K562 (cell line): Measurements from ENCODE around the gene ETV7. TPM values are rescaled to one million over a fixed set of nuclear protein-coding genes. Genes with fewer than 3 reads are reported as not detected.

Experiments used
- ATAC-seq: fragments of 200-7000 bp; cut with Tn5 transposase; 3 replicates; pipeline ENCODE4 v1.9.1; 2020; ENCODE audit warnings: moderate library complexity
- BruUV-seq: library from RNA; stranded (reverse); fragments of 400-500 nt; replicated peaks from 2 replicates; lab custom pipeline; 2021; lab: Mats Ljungman, UMichigan
- CTCF ChIA-PET: fragments of 300-600 bp; formaldehyde crosslinking; extraction: SDS; loops from one replicate; lab custom pipeline; 2021; ENCODE audit warnings: low intra/inter-chr PET ratio; lab: Yijun Ruan, JAX
- POLR2A ChIA-PET: fragments of 300-600, 350-650 bp; sonication (Branson Sonifier 250); formaldehyde crosslinking; extraction: SDS; loops from one replicate; lab custom pipeline; 2021; ENCODE audit warnings: antibody characterized with exemption, inconsistent platforms; lab: Yijun Ruan, JAX
- DNase-seq, 4 experiments: peaks; one replicate each; pipeline versions ENCODE4 v3.0.0 to v3.0.0-alpha.2; 2011 to 2018; ENCODE audit warnings: low spot score in 3 of 4, mixed read lengths in 3 of 4; ENCODE audit errors: extremely low read depth in 1 of 4
- FAIRE-seq: peaks from 2 replicates; lab custom pipeline; 2011; peaks lifted over from hg19 to GRCh38; lab: Jason Lieb, UNC
- H2AFZ ChIP-seq: 2 replicates; pipeline ENCODE4 v1.6.0; 2011; ENCODE audit warnings: low read depth, low read length, control low read depth, inconsistent platforms
- H3K27ac ChIP-seq: fragments of 200-600 bp; 3 replicates; pipeline ENCODE4 v1.8.0; 2011; ENCODE audit warnings: low read depth, mild to moderate bottlenecking, control low read depth, inconsistent platforms, low read length, moderate library complexity, mixed read lengths; ENCODE audit errors: extremely low read depth
- H3K27me3 ChIP-seq, 2 experiments: fragments of 300-600 bp in 1 of 2; 2 replicates in 1 of 2; 3 replicates in 1 of 2; pipeline versions ENCODE4 v1.6.0 to v1.8.0; 2011; ENCODE audit warnings: inconsistent platforms in 2 of 2, low read length in 2 of 2, mild to moderate bottlenecking in 1 of 2, mixed read lengths in 1 of 2, moderate library complexity in 1 of 2; ENCODE audit not compliant: control insufficient read depth in 2 of 2, insufficient read depth in 2 of 2
- H3K36me3 ChIP-seq: fragments of 300-600 bp; 3 replicates; pipeline ENCODE4 v1.8.0; 2011; ENCODE audit warnings: mild to moderate bottlenecking, low read length, inconsistent platforms; ENCODE audit not compliant: control insufficient read depth, insufficient read depth
- H3K4me1 ChIP-seq, 2 experiments: fragments of 200-600 bp in 1 of 2; replicated peaks in 1 of 2; 2 replicates in 1 of 2; 3 replicates in 1 of 2; pipeline versions ENCODE4 v1.5.1 to v1.8.0; 2011; ENCODE audit warnings: inconsistent platforms in 2 of 2, low read length in 2 of 2, mild to moderate bottlenecking in 1 of 2, mixed read lengths in 1 of 2, moderate library complexity in 1 of 2; ENCODE audit not compliant: control insufficient read depth in 2 of 2, insufficient read depth in 2 of 2
- H3K4me2 ChIP-seq: 2 replicates; pipeline ENCODE4 v1.6.1; 2011; ENCODE audit warnings: low read length, control low read depth, inconsistent platforms, mixed read lengths; ENCODE audit not compliant: insufficient read depth
- H3K4me3 ChIP-seq: fragments of 200-600 bp; sonication (generic), shearing (Covaris generic); 2 replicates; pipeline ENCODE4 v1.5.1; 2016; ENCODE audit warnings: control low read depth, inconsistent platforms
- H3K79me2 ChIP-seq: fragments of 200-600 bp; 3 replicates; pipeline ENCODE4 v1.8.0; 2011; ENCODE audit warnings: low read length, inconsistent platforms; ENCODE audit not compliant: control insufficient read depth, insufficient read depth
- H3K9ac ChIP-seq, 2 experiments: 2 replicates each; pipeline versions ENCODE4 v1.6.0 to v1.6.1; 2011; ENCODE audit warnings: low read depth in 2 of 2, low read length in 2 of 2, control low read depth in 1 of 2, inconsistent platforms in 1 of 2, mild to moderate bottlenecking in 1 of 2, mixed read lengths in 1 of 2; ENCODE audit not compliant: insufficient read depth in 1 of 2
- H3K9me1 ChIP-seq: one replicate; pipeline ENCODE4 v1.6.0; 2011; ENCODE audit warnings: inconsistent platforms, mild to moderate bottlenecking, low read length, moderate library complexity; ENCODE audit not compliant: control insufficient read depth, insufficient read depth
- H3K9me3 ChIP-seq: replicated peaks from 2 replicates; pipeline ENCODE4 v1.5.1; 2011; ENCODE audit warnings: low read depth, low read length, inconsistent platforms; ENCODE audit not compliant: control insufficient read depth, insufficient read depth
- H4K20me1 ChIP-seq: replicated peaks from 2 replicates; pipeline ENCODE4 v1.6.1; 2011; ENCODE audit warnings: low read length, inconsistent platforms, mixed read lengths; ENCODE audit not compliant: control insufficient read depth, insufficient read depth
- FUS ChIP-seq: fragments of 200-400 bp; formaldehyde crosslinking; optimal IDR thresholded peaks from 2 replicates; pipeline ENCODE3; 2017; ENCODE audit warnings: low read depth, low read length
- LCOR ChIP-seq: sonication (generic); formaldehyde crosslinking; IDR thresholded peaks from 2 replicates; pipeline ENCODE4 v1.8.0; 2022; ENCODE audit warnings: mild to moderate bottlenecking, missing genetic modification reagents
- ZFP1 ChIP-seq: fragments of 450-650 bp; formaldehyde crosslinking; IDR thresholded peaks from 2 replicates; pipeline ENCODE4 v1.4.0; 2020; ENCODE audit warnings: mild to moderate bottlenecking, mixed read lengths
- WGBS: fragments of 100-300 bp; shearing (Covaris generic); methylation state at CpG from one replicate; pipeline ENCODE4 v1.1.6; 2016; ENCODE audit warnings: low coverage, mixed read lengths; ENCODE audit not compliant: insufficient coverage; ENCODE audit errors: missing lambda C conversion rate; 5-methylcytosine and 5-hydroxymethylcytosine counted together
- in situ Hi-C: fragments of 300-500 bp; cut with MboI; formaldehyde crosslinking; loops from 4 replicates; pipeline ENCODE4 v1.15.0; 2018; ENCODE audit warnings: inconsistent platforms, mixed read lengths
- intact Hi-C: fragments of 100-400 bp; cut with micrococcal nuclease; formaldehyde crosslinking; loops from 2 replicates; pipeline ENCODE4 v1.14.2; 2022
- polyA plus RNA-seq, 8 experiments: library from polyadenylated mRNA; depleted of rRNA in 4 of 8; stranded (reverse) in 5 of 8; unstranded in 3 of 8; fragments of >200 nt; fragmentation: Nextera tagmentation in 2 of 8; fragmentation: Illumina TruSeq in 1 of 8; extraction: Ambion mirVana in 2 of 8; extraction: Trizol in 1 of 8; gene quantifications; 2 replicates each; pipeline versions ENCODE4 v1.2.1 to v1.2.3, GENCODE V29; 2011 to 2014; ENCODE audit warnings: inconsistent platforms in 1 of 8, missing spikeins in 1 of 8
- total RNA-seq, 7 experiments: library from RNA; depleted of rRNA in 6 of 7; stranded (reverse); fragments of >200 nt in 6 of 7; fragmentation: Illumina TruSeq in 2 of 7; extraction: Trizol in 2 of 7; gene quantifications; 2 replicates each; pipeline versions ENCODE4 v1.2.1 to v1.2.3, GENCODE V29; 2011 to 2021; ENCODE audit warnings: low replicate concordance in 1 of 7
- TF ChIP-seq, protein P1 (sequence below): fragments of 250-450 bp; sonication (Bioruptor Pico); IDR thresholded peaks from 2 replicates; pipeline ENCODE4 v1.5.0; 2021; ENCODE audit warnings: mild to moderate bottlenecking, moderate library complexity
- TF ChIP-seq, protein P2 (sequence below), 2 experiments: fragments of 450-650 bp in 1 of 2; sonication (generic) in 1 of 2; formaldehyde crosslinking in 1 of 2; IDR thresholded peaks; 2 replicates each; pipeline versions ENCODE4 v1.7.1 to v1.9.0; 2016 to 2022; ENCODE audit warnings: inconsistent platforms in 1 of 2, mild to moderate bottlenecking in 1 of 2, missing genetic modification reagents in 1 of 2

Gene ETV7
- total and polyA plus RNA-seq, 9 of the 15 experiments (the other 6 are each of a cell fraction or from before 2014, with no cell fraction given): 0.07 to 0.22 (median 0.14) TPM; not detected in 3

DNA sequence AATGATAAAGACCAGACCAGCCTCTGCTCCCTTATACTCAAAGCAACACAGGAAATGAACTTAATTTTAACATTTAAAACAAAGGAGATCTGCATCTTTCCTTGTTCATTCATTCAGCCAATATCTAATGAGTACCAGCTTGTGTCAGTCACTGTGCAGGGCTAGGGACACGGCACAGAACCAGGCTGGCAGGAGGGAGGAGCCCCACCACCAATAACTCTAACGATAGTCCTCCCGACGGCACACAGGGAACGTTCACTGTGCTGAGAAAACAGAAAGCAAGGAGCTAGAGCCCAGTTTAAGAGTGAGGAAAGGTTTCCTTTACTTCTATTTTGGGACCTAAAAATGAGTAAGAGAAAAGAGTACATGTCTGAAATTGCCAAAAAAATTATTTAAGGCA, 9.9 kb downstream of the ETV7 start (continued):
- TF ChIP-seq, protein P1, sequence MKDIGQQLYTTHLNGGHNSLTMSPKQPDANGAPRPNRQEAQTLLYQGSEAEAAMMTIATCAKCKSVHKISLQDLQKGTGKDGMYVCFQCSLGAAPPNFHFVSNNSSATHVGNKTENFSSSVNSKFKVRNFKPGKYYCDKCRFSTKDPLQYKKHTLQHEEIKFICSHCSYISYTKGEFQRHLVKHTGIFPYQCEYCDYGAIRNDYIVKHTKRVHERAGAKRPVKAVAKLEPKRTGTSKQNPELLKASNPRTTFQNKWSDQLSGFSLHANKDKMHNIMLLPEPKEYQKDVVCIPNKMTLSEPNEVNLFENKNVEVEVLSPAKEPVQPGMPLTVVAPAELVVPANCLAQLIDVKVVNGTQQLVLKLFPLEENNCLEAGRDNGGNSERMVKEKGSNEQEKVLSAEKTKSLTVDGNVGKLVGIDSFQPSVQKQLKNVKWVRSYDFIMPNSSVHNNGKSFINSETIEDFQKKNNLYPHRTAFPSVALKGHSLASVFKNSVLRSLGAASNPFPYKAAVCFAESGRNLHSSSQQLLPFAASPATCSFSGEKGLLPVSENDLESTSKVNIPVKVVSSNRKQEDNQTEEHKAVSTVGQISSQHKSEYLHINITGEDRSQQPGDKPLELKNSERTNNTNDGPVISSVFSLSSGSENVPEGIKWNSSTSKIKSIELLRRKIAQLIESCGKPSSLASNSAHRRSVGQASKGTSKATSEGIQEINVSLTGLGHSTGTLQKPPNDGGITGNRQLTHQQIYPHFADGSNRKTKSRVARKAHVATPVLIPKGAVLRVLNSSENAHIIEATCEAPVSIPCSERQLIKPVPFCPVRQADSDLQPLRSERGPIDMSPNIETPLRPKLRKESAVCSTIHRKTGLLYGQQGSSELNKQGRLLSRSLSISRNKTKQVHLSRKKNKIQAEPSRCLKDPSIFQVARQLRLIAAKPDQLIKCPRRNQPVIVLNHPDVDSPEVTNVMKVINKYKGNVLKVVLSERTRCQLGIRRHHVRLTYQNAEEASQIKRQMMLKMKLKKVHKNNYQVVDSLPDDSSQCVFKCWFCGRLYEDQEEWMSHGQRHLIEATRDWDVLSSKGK (CRISPR knock-in tag): no peak
- no peak for TF ChIP-seq ZFP1 (CRISPR knock-in tag)

DNA sequence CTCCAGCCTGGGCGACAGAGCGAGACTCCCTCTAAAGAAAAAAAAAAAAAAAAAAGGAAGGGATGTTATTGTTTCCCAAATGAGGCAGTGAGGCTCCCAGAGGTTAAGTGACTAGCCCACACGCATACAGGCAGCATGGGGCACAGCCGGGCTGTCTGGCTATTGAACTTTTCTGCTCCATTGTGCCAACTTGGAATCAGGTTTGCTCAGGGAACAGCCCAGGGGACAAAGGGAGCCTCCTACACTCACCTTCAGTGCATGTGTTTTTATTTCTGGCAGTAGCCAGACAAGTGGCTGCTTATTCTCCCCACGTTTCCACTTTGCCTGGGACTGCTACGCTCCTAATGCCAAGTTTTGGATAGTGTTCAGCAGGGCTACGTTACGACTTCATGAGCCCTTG, 10.7 kb downstream of the ETV7 start:
- Histone ChIP-seq H3K27ac (no peak overlapping the region), H3K9me1 (no peaks in the 10 kb centered on the region), H3K79me2 (no peaks in the 10 kb centered on the region), H3K9me3 (no peaks in the 10 kb centered on the region), H3K4me2 (no peak overlapping the region), H2AFZ (no peak overlapping the region), H3K4me3 (no peak overlapping the region), H4K20me1 (no peaks in the 10 kb centered on the region; the same call in 1 of the 2 replicates), H3K36me3 (no peaks in the 10 kb centered on the region), H3K9ac (no peak overlapping the region), H3K4me1 (peaks cover 0 to 4% of the 10 kb centered on the region in 2 experiments; a peak in 2 of 5 replicates), H3K27me3 (peaks cover 44 to 80% of the 10 kb centered on the region in 2 experiments)
- BruUV-seq: no TSS peak
- ChIA-PET CTCF (no interaction called here), POLR2A (no interaction called here)
- intact Hi-C loops (no loop called here), in situ Hi-C loops (no loop called here)
- ATAC-seq (no peak), FAIRE-seq (no peak), DNase-seq (no peak)
- 0% methylated on average over 8 of the region's 8 CpGs for WGBS
- TF ChIP-seq FUS (no peak), LCOR (CRISPR knock-in tag) (no peak)
- TF ChIP-seq, protein P2, sequence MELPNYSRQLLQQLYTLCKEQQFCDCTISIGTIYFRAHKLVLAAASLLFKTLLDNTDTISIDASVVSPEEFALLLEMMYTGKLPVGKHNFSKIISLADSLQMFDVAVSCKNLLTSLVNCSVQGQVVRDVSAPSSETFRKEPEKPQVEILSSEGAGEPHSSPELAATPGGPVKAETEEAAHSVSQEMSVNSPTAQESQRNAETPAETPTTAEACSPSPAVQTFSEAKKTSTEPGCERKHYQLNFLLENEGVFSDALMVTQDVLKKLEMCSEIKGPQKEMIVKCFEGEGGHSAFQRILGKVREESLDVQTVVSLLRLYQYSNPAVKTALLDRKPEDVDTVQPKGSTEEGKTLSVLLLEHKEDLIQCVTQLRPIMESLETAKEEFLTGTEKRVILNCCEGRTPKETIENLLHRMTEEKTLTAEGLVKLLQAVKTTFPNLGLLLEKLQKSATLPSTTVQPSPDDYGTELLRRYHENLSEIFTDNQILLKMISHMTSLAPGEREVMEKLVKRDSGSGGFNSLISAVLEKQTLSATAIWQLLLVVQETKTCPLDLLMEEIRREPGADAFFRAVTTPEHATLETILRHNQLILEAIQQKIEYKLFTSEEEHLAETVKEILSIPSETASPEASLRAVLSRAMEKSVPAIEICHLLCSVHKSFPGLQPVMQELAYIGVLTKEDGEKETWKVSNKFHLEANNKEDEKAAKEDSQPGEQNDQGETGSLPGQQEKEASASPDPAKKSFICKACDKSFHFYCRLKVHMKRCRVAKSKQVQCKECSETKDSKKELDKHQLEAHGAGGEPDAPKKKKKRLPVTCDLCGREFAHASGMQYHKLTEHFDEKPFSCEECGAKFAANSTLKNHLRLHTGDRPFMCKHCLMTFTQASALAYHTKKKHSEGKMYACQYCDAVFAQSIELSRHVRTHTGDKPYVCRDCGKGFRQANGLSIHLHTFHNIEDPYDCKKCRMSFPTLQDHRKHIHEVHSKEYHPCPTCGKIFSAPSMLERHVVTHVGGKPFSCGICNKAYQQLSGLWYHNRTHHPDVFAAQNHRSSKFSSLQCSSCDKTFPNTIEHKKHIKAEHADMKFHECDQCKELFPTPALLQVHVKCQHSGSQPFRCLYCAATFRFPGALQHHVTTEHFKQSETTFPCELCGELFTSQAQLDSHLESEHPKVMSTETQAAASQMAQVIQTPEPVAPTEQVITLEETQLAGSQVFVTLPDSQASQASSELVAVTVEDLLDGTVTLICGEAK (IDR thresholded peaks at IDR 0.05): no peak
- TF ChIP-seq, protein P2 (CRISPR knock-in tag; IDR thresholded peaks at IDR 0.05): no peak
